Measurements from ENCODE around the gene CBARP. TPM values are rescaled to one million over a fixed set of nuclear protein-coding genes. Genes with fewer than 3 reads are reported as not detected.
"Not testable (repeated sequence)": the region's sequence is repeated elsewhere in the genome, so short reads cannot be mapped to it uniquely, and the experiment has no call there.

The CBARP gene
- polyA plus RNA-seq, 1 of the 3 experiments (the other 2 are of a cell fraction): 5.1 TPM

- ChIA-PET POLR2A (interaction anchor here (0.6 to 1.3 kb wide), 2 partner anchors 32 to 57 kb away, joined by 3 read pairs; partner anchors contain the start of gene CIRBP), CTCF (interaction anchor here (1.1 to 3.8 kb wide), 4 partner anchors 9 to 98 kb away, joined by 3 to 32 read pairs (median 6); no protein-coding TSS in a partner anchor)
- 97% methylated on average over 28 of the region's 33 CpGs for WGBS (ENCODE audit: low lambda C conversion rate)
- H3K27ac ChIP-seq (ENCODE audit: low read depth in 2 of 2, low read length in 1 of 2): no peak overlapping the region; a peak in 1 of 4 replicates
- H3K27me3 ChIP-seq (ENCODE audit: insufficient read depth): no peaks in the 10 kb centered on the region
- H2AFZ ChIP-seq (ENCODE audit: low read depth): no peak overlapping the region
- peaks cover 36 to 47% of the 10 kb centered on the region in 2 experiments; a peak in 3 of 4 replicates for H3K4me1 ChIP-seq (ENCODE audit: control insufficient read depth in 1 of 2, insufficient read depth in 2 of 2, low read depth in 1 of 2, low read length in 1 of 2)
- H3K79me2 ChIP-seq (ENCODE audit: insufficient read depth): peaks cover 99% of the 10 kb centered on the region
- peaks cover 44% of the 10 kb centered on the region for H3F3A ChIP-seq (replicated peaks; ENCODE audit: insufficient read depth)
- no peak overlapping the region for H3K4me2 ChIP-seq
- no peaks in the 10 kb centered on the region for H3K9me3 ChIP-seq
- H3K36me3 ChIP-seq (replicated peaks in 1 of 2; ENCODE audit: control insufficient read depth in 1 of 2, insufficient read depth in 2 of 2, low read length in 1 of 2): peaks cover 4 to 11% of the 10 kb centered on the region in 2 experiments
- TF ChIP-seq, protein P1, sequence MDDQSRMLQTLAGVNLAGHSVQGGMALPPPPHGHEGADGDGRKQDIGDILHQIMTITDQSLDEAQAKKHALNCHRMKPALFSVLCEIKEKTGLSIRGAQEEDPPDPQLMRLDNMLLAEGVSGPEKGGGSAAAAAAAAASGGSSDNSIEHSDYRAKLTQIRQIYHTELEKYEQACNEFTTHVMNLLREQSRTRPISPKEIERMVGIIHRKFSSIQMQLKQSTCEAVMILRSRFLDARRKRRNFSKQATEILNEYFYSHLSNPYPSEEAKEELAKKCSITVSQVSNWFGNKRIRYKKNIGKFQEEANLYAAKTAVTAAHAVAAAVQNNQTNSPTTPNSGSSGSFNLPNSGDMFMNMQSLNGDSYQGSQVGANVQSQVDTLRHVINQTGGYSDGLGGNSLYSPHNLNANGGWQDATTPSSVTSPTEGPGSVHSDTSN (IDR thresholded peaks at IDR 0.05): peak; percentile 45
- TF ChIP-seq RFX5 (IDR thresholded peaks at IDR 0.05; ENCODE audit: low read length) (no peak), POLR2AphosphoS5 (IDR thresholded peaks at IDR 0.05; ENCODE audit: low read depth, low read length) (no peak)
- H3K9ac ChIP-seq: no peak overlapping the region
- no peaks in the 10 kb centered on the region for H3K9me2 ChIP-seq
- no peak for DNase-seq
- H3K4me3 ChIP-seq (ENCODE audit: low read depth in 2 of 2, low read length in 1 of 2): no peak overlapping the region
- H4K20me1 ChIP-seq (ENCODE audit: insufficient read depth): peaks cover 24% of the 10 kb centered on the region
These were observed 26.1 kb downstream of the CBARP start for GRCh38 chr19:1211494-1212234.

DNA sequence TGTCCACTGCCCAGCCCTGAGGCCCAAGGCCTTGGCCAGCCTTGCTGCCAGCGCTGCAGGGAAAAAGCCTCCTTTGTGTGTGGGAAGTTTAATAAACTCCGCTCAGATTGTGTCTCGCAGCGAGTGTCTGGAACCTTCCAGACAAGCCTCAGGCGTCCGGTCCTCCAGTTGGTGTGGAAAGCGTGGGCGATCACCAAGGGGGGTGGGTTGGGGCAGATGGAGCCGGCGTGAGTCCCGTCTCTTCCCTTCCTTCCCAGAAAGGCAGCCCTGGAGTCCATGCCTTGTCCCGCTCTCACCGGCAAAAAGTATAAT is 27.6 kb downstream of the CBARP start:
- CTCF ChIA-PET: interaction anchor here (1.2 to 3.8 kb wide), 3 partner anchors 12 to 213 kb away, joined by 3 to 32 read pairs (median 5); no protein-coding TSS in a partner anchor

GRCh38 chr19:1208830-1209229 is 29.0 kb downstream of the CBARP start:
- H3K27ac ChIP-seq (ENCODE audit: low read depth in 2 of 2, low read length in 1 of 2); H3K9me2 ChIP-seq; H3K27me3 ChIP-seq (ENCODE audit: insufficient read depth); H2AFZ ChIP-seq (ENCODE audit: low read depth); DNase-seq; H3K9ac ChIP-seq; H3K4me3 ChIP-seq (ENCODE audit: low read depth in 2 of 2, low read length in 1 of 2); POLR2A ChIA-PET; H3K9me3 ChIP-seq; H3K4me2 ChIP-seq: not testable (repeated sequence)
- 78% methylated on average over 9 of the region's 10 CpGs for WGBS (ENCODE audit: low lambda C conversion rate)
- Histone ChIP-seq H3K36me3 (replicated peaks in 1 of 2; ENCODE audit: control insufficient read depth in 1 of 2, insufficient read depth in 2 of 2, low read length in 1 of 2) (peaks cover 4 to 11% of the 10 kb centered on the region in 2 experiments), H3K79me2 (ENCODE audit: insufficient read depth) (peaks cover 76% of the 10 kb centered on the region), H3K4me1 (ENCODE audit: control insufficient read depth in 1 of 2, insufficient read depth in 2 of 2, low read depth in 1 of 2, low read length in 1 of 2) (peaks cover 10 to 30% of the 10 kb centered on the region in 2 experiments; a peak in 3 of 4 replicates), H3F3A (replicated peaks; ENCODE audit: insufficient read depth) (peaks cover 27% of the 10 kb centered on the region), H4K20me1 (ENCODE audit: insufficient read depth) (peaks cover 27% of the 10 kb centered on the region)
- CTCF ChIA-PET: interaction anchor here (0.7 to 3.8 kb wide), 3 partner anchors 13 to 49 kb away, joined by 3 to 32 read pairs (median 4); no protein-coding TSS in a partner anchor

More for the DNA sequence above, 27.6 kb downstream of the CBARP start:
- 100% methylated on average over 8 of the region's 13 CpGs for WGBS (ENCODE audit: low lambda C conversion rate)
- Histone ChIP-seq H3K9ac (no peak overlapping the region), H3K27me3 (ENCODE audit: insufficient read depth) (no peaks in the 10 kb centered on the region), H3K4me1 (ENCODE audit: control insufficient read depth in 1 of 2, insufficient read depth in 2 of 2, low read depth in 1 of 2, low read length in 1 of 2) (peaks cover 21 to 40% of the 10 kb centered on the region in 2 experiments; a peak in 3 of 4 replicates), H3K4me2 (0 out of 2 replicates have a peak overlapping the region, but pooled peaks have one; percentile 37), H3K9me2 (no peaks in the 10 kb centered on the region), H3F3A (replicated peaks; ENCODE audit: insufficient read depth) (peaks cover 32% of the 10 kb centered on the region), H3K9me3 (no peaks in the 10 kb centered on the region), H4K20me1 (ENCODE audit: insufficient read depth) (peaks cover 27% of the 10 kb centered on the region), H3K4me3 (ENCODE audit: low read depth in 2 of 2, low read length in 1 of 2) (no peak overlapping the region), H3K36me3 (replicated peaks in 1 of 2; ENCODE audit: control insufficient read depth in 1 of 2, insufficient read depth in 2 of 2, low read length in 1 of 2) (peaks cover 4 to 11% of the 10 kb centered on the region in 2 experiments), H3K27ac (ENCODE audit: low read depth in 2 of 2, low read length in 1 of 2) (peak overlapping the region; percentile 7 to 26; a peak in 2 of 4 replicates), H2AFZ (ENCODE audit: low read depth) (no peak overlapping the region), H3K79me2 (ENCODE audit: insufficient read depth) (peaks cover 90% of the 10 kb centered on the region)
- DNase-seq: no peak
- POLR2A ChIA-PET: no interaction called here
- TF ChIP-seq, protein P2, sequence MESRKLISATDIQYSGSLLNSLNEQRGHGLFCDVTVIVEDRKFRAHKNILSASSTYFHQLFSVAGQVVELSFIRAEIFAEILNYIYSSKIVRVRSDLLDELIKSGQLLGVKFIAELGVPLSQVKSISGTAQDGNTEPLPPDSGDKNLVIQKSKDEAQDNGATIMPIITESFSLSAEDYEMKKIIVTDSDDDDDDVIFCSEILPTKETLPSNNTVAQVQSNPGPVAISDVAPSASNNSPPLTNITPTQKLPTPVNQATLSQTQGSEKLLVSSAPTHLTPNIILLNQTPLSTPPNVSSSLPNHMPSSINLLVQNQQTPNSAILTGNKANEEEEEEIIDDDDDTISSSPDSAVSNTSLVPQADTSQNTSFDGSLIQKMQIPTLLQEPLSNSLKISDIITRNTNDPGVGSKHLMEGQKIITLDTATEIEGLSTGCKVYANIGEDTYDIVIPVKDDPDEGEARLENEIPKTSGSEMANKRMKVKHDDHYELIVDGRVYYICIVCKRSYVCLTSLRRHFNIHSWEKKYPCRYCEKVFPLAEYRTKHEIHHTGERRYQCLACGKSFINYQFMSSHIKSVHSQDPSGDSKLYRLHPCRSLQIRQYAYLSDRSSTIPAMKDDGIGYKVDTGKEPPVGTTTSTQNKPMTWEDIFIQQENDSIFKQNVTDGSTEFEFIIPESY (IDR thresholded peaks at IDR 0.05; ENCODE audit: borderline replicate concordance, low read depth): no peak
- TF ChIP-seq TAF1 (IDR thresholded peaks at IDR 0.05; ENCODE audit: borderline replicate concordance, low read depth, low read length) (no peak), TCF12 (IDR thresholded peaks at IDR 0.05) (no peak), MEF2A (IDR thresholded peaks at IDR 0.05; ENCODE audit: borderline replicate concordance, low read depth) (no peak), ELF1 (IDR thresholded peaks at IDR 0.05) (no peak), EZH2phosphoT487 (IDR thresholded peaks at IDR 0.05; ENCODE audit: borderline replicate concordance, low read depth) (no peak), POLR2AphosphoS5 (IDR thresholded peaks at IDR 0.05; ENCODE audit: low read depth, low read length) (no peak), TEAD4 (IDR thresholded peaks at IDR 0.05; ENCODE audit: borderline replicate concordance, insufficient read depth) (no peak), NFIC (IDR thresholded peaks at IDR 0.05; ENCODE audit: borderline replicate concordance) (no peak), GATA2 (CRISPR knock-in tag; IDR thresholded peaks at IDR 0.05) (no peak), MXI1 (IDR thresholded peaks at IDR 0.05; ENCODE audit: low read depth, low read length) (no peak), FOXJ3 (CRISPR knock-in tag; IDR thresholded peaks at IDR 0.05) (no peak), GABPA (IDR thresholded peaks at IDR 0.05; ENCODE audit: low read depth) (no peak), SIN3A (IDR thresholded peaks at IDR 0.05; ENCODE audit: borderline replicate concordance, low read depth, low read length) (no peak), IRF3 (IDR thresholded peaks at IDR 0.05; ENCODE audit: low read depth, low read length) (no peak), RXRA (IDR thresholded peaks at IDR 0.05; ENCODE audit: borderline replicate concordance, low read depth) (no peak), EP300 (IDR thresholded peaks at IDR 0.05; ENCODE audit: borderline replicate concordance in 1 of 2, low read depth in 1 of 2, low read length in 1 of 2) (no peak)
- TF ChIP-seq, protein P3, sequence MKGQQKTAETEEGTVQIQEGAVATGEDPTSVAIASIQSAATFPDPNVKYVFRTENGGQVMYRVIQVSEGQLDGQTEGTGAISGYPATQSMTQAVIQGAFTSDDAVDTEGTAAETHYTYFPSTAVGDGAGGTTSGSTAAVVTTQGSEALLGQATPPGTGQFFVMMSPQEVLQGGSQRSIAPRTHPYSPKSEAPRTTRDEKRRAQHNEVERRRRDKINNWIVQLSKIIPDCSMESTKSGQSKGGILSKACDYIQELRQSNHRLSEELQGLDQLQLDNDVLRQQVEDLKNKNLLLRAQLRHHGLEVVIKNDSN (IDR thresholded peaks at IDR 0.05; ENCODE audit: borderline replicate concordance, low read depth): no peak

Measured in SK-N-SH (cell line).